CD14-positive monocyte (primary cell): Measurements from ENCODE around the gene RREB1. TPM values are rescaled to one million over a fixed set of nuclear protein-coding genes. Genes with fewer than 3 reads are reported as not detected.

Experiments
- DNase-seq, 3 donors: peaks; one replicate each; pipeline ENCODE4 v3.0.0-alpha.2; 2011 to 2022
- H2AFZ ChIP-seq: 2 replicates; pipeline ENCODE4 v1.6.0; 2012; ENCODE audit warnings: mild to moderate bottlenecking, low read depth, low read length, inconsistent platforms; ENCODE audit not compliant: insufficient read depth, poor library complexity, severe bottlenecking
- H3K27ac ChIP-seq, 2 donors: 1 replicate in 1 of 2; 2 replicates in 1 of 2; pipeline ENCODE4 v1.5.1; 2012 to 2013; ENCODE audit warnings: low read length in 2 of 2, control low read depth in 1 of 2, inconsistent platforms in 1 of 2, low read depth in 1 of 2, mild to moderate bottlenecking in 1 of 2
- H3K27me3 ChIP-seq, 2 donors: one replicate each; pipeline versions ENCODE4 v1.6.0 to v1.6.1; 2011 to 2013; ENCODE audit warnings: low read length in 2 of 2; ENCODE audit not compliant: control insufficient read depth in 2 of 2, insufficient read depth in 2 of 2
- H3K36me3 ChIP-seq, 2 donors: replicated peaks in 1 of 2; 1 replicate in 1 of 2; 2 replicates in 1 of 2; pipeline versions ENCODE4 v1.5.1 to v1.6.1; 2012 to 2013; ENCODE audit warnings: low read length in 2 of 2, control low read depth in 1 of 2, inconsistent platforms in 1 of 2, mild to moderate bottlenecking in 1 of 2; ENCODE audit not compliant: insufficient read depth in 2 of 2, control insufficient read depth in 1 of 2
- H3K4me1 ChIP-seq, 2 donors: 1 replicate in 1 of 2; 2 replicates in 1 of 2; pipeline versions ENCODE4 v1.5.1 to v1.6.1; 2012 to 2013; ENCODE audit warnings: low read length in 2 of 2, control low read depth in 1 of 2, inconsistent platforms in 1 of 2, mild to moderate bottlenecking in 1 of 2, moderate library complexity in 1 of 2; ENCODE audit not compliant: insufficient read depth in 2 of 2, control insufficient read depth in 1 of 2
- H3K4me2 ChIP-seq: replicated peaks from 2 replicates; pipeline ENCODE3; 2012; ENCODE audit warnings: low read length, moderate library complexity, mild to moderate bottlenecking; ENCODE audit not compliant: poor library complexity, severe bottlenecking; ENCODE audit errors: extremely low read depth
- H3K4me3 ChIP-seq, 3 experiments: fragments of 200-600 bp in 1 of 3; sonication (generic) in 1 of 3; replicated peaks in 1 of 3; 1 replicate in 2 of 3; 2 replicates in 1 of 3; pipeline ENCODE4 v1.5.1; 2011 to 2013; ENCODE audit warnings: low read length in 3 of 3, mild to moderate bottlenecking in 3 of 3, control low read depth in 2 of 3, low read depth in 2 of 3, inconsistent platforms in 1 of 3, moderate library complexity in 1 of 3
- H3K79me2 ChIP-seq: 2 replicates; pipeline ENCODE4 v1.6.0; 2012; ENCODE audit warnings: mild to moderate bottlenecking, control low read depth, inconsistent platforms, low read length, moderate library complexity; ENCODE audit not compliant: insufficient read depth
- H3K9ac ChIP-seq: 2 replicates; pipeline ENCODE4 v1.6.0; 2017; ENCODE audit warnings: low read length, mild to moderate bottlenecking; ENCODE audit not compliant: insufficient read depth, poor library complexity, severe bottlenecking
- H3K9me3 ChIP-seq, 2 donors: replicated peaks in 1 of 2; 1 replicate in 1 of 2; 2 replicates in 1 of 2; pipeline versions ENCODE4 v1.5.1 to v1.6.1; 2012 to 2013; ENCODE audit warnings: low read length in 2 of 2, control low read depth in 1 of 2; ENCODE audit not compliant: control insufficient read depth in 1 of 2, insufficient read depth in 1 of 2
- H4K20me1 ChIP-seq: 2 replicates; pipeline ENCODE4 v1.6.0; 2012; ENCODE audit warnings: mild to moderate bottlenecking, low read length, control low read depth, moderate library complexity; ENCODE audit not compliant: insufficient read depth
- H3K27ac Mint-ChIP-seq, 7 donors: one replicate each; pipeline ENCODE4 v1.8.0; 2020; ENCODE audit warnings: mild to moderate bottlenecking in 7 of 7, mixed read lengths in 7 of 7, moderate library complexity in 6 of 7, inconsistent platforms in 2 of 7
- H3K27me3 Mint-ChIP-seq, 3 donors: one replicate each; pipeline ENCODE4 v1.8.0; 2021 to 2022; ENCODE audit warnings: low read depth in 3 of 3, mild to moderate bottlenecking in 3 of 3, mixed read lengths in 3 of 3, moderate library complexity in 3 of 3, inconsistent platforms in 1 of 3
- H3K36me3 Mint-ChIP-seq, 2 donors: one replicate each; pipeline ENCODE4 v1.8.0; 2020; ENCODE audit warnings: mixed read lengths in 2 of 2, inconsistent platforms in 1 of 2, mild to moderate bottlenecking in 1 of 2
- H3K4me1 Mint-ChIP-seq: one replicate; pipeline ENCODE4 v1.8.0; 2020; ENCODE audit warnings: mild to moderate bottlenecking, mixed read lengths
- H3K4me3 Mint-ChIP-seq, 2 donors: one replicate each; pipeline ENCODE4 v1.8.0; 2020; ENCODE audit warnings: mild to moderate bottlenecking in 2 of 2, mixed read lengths in 2 of 2, moderate library complexity in 1 of 2
- H3K9me3 Mint-ChIP-seq, 7 donors: one replicate each; pipeline ENCODE4 v1.8.0; 2020 to 2022; ENCODE audit warnings: mixed read lengths in 7 of 7, mild to moderate bottlenecking in 6 of 7, moderate library complexity in 6 of 7, inconsistent platforms in 2 of 7
- CTCF ChIP-seq: fragments of 200-600 bp; IDR thresholded peaks from one replicate; pipeline ENCODE4 v1.8.0; 2022; ENCODE audit warnings: antibody characterized with exemption, mild to moderate bottlenecking
- whole genome bisulfite sequencing: methylation state at CpG from one replicate; pipeline ENCODE4 v1.1.5; 2013; ENCODE audit warnings: missing lambda C conversion rate; ENCODE audit not compliant: insufficient coverage; 5-methylcytosine and 5-hydroxymethylcytosine counted together
- intact Hi-C, 2 donors: fragments of 100-400 bp; cut with micrococcal nuclease; formaldehyde crosslinking; loops; one replicate each; pipeline versions ENCODE4 v1.15.0 to v1.15.1; 2023
- polyA plus RNA-seq, 3 donors: library from polyadenylated mRNA; depleted of rRNA in 1 of 3; unstranded in 2 of 3; stranded (reverse) in 1 of 3; fragments of 300-500 nt in 2 of 3; fragments of >200 nt in 1 of 3; fragmentation: Illumina TruSeq in 2 of 3; gene quantifications; 1 replicate in 2 of 3; 2 replicates in 1 of 3; pipeline ENCODE4 v1.2.3, GENCODE V29; 2012 to 2021

Gene RREB1
- polyA plus RNA-seq, 3 donors = 2.1 to 15.3 (median 5.6) TPM

- WGBS = 96% methylated on average over 8 of the region's 8 CpGs
- Histone ChIP-seq H2AFZ (no peak overlapping the region), H3K4me3 (no peak overlapping the region), H3K79me2 (peaks cover 71% of the 10 kb centered on the region), H3K4me1 (peaks cover 51 to 70% of the 10 kb centered on the region in 2 donors), H3K4me2 (no peak overlapping the region), H3K27me3 (no peaks in the 10 kb centered on the region), H3K27ac (peak overlapping the region; percentile 33 to 98), H3K9me3 (no peaks in the 10 kb centered on the region), H3K9ac (no peak overlapping the region), H4K20me1 (peaks cover 23% of the 10 kb centered on the region), H3K36me3 (peaks cover 8 to 60% of the 10 kb centered on the region in 2 donors)
- intact Hi-C loops = loop anchor here in 1 of 2 donors (5.0 kb wide), 1 partner anchor 97 kb away; the partner anchor contains the start of gene RREB1
- Mint-ChIP-seq H3K4me1 (peaks cover 74% of the 10 kb centered on the region), H3K9me3 (peaks cover 0 to 2% (median 0%) of the 10 kb centered on the region in 7 donors), H3K4me3 (no peak overlapping the region), H3K27ac (peak overlapping the region in 6 of 7 donors; percentile 13 to 99 (median 97)), H3K36me3 (peaks cover 38 to 58% of the 10 kb centered on the region in 2 donors), H3K27me3 (peaks cover 0 to 4% (median 0%) of the 10 kb centered on the region in 3 donors)
- TF ChIP-seq CTCF = no peak
- no peak for DNase-seq
Observed at GRCh38 chr6:7203939-7204338, 96.2 kb downstream of the RREB1 start.

DNA sequence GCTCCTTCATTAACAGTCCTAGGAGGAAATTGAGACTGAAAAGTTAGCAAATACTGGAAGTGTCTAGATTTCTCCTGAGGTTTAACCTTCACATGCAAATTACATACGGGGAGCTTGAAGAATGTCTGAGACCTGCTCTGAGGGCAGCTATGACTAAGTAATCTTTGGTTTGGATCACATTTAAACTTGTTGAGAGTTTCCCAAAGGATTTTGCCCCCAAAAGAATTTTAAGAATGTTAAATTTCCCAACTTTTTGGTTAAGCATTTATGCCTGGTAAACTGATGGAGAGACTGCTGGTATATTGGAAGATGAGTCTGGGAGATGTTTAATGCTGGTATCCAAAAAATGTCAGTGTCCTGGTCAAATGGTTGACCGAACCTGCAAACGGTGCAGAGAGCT, 97.0 kb downstream of the RREB1 start:
- Histone ChIP-seq H3K36me3 (peaks cover 8 to 60% of the 10 kb centered on the region in 2 donors), H3K9ac (no peak overlapping the region), H2AFZ (no peak overlapping the region), H3K27me3 (no peaks in the 10 kb centered on the region), H3K9me3 (no peaks in the 10 kb centered on the region), H4K20me1 (peaks cover 23% of the 10 kb centered on the region), H3K79me2 (peaks cover 71% of the 10 kb centered on the region), H3K4me2 (no peak overlapping the region), H3K4me1 (peaks cover 46 to 63% of the 10 kb centered on the region in 2 donors), H3K4me3 (no peak overlapping the region), H3K27ac (peak overlapping the region in 1 of 2 donors; percentile 48)
- peaks cover 0 to 4% (median 0%) of the 10 kb centered on the region in 3 donors for H3K27me3 Mint-ChIP-seq
- H3K4me1 Mint-ChIP-seq = peaks cover 66% of the 10 kb centered on the region
- peak overlapping the region in 3 of 7 donors; percentile 30 to 68 (median 38) for H3K27ac Mint-ChIP-seq
- no peak overlapping the region for H3K4me3 Mint-ChIP-seq
- intact Hi-C loops = loop anchor here in 1 of 2 donors (5.0 kb wide), 1 partner anchor 97 kb away; the partner anchor contains the start of gene RREB1
- H3K9me3 Mint-ChIP-seq = peaks cover 0 to 2% (median 0%) of the 10 kb centered on the region in 7 donors
- no peak for TF ChIP-seq CTCF
- DNase-seq = no peak
- 100% methylated on average over 3 of the region's 3 CpGs for whole genome bisulfite sequencing
- H3K36me3 Mint-ChIP-seq = peaks cover 37 to 57% of the 10 kb centered on the region in 2 donors
